Dermis blood vessel endothelial cell (primary cell): Measurements from ENCODE around the gene LDB2. TPM values are rescaled to one million over a fixed set of nuclear protein-coding genes. Genes with fewer than 3 reads are reported as not detected.
"Not testable (repeated sequence)": the region's sequence is repeated elsewhere in the genome, so short reads cannot be mapped to it uniquely, and the experiment has no call there.

Experiments used
- DNase-seq: peaks from one replicate; pipeline ENCODE4 v3.0.0; 2010
- total RNA-seq: library from RNA; depleted of rRNA; stranded (reverse); fragments of >200 nt; gene quantifications from 2 replicates; pipeline ENCODE4 v1.2.3, GENCODE V29; 2014

LDB2 gene
- total RNA-seq, 1 donor from 2014 or later = 258 TPM

DNA sequence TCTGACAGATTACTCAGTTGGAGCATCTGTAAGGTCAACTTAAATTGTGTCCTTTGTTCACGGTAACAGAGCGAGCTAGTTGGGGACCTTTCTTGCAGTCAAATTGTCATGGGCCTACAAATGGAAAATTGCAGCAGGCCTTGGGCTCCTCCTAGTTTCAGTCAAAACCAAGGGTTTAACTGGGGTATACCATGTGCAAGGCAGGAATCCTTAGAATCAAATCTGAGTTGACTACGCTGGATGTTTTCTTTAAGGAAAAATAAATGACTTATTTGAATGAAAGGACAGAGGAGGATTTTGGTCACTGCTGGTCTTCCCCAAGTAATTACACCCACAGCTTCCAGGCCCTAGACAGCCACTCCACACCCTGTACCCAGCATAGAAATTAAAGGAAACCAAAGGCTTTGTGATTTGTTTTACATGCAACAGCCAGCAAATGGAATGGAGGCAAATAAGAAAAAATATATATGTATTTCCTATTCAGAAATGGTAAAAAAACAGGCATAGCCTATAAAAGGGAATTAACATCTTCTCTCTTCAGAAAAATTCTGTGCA, 307.1 kb downstream of the LDB2 start:
- no peak for DNase-seq

DNA sequence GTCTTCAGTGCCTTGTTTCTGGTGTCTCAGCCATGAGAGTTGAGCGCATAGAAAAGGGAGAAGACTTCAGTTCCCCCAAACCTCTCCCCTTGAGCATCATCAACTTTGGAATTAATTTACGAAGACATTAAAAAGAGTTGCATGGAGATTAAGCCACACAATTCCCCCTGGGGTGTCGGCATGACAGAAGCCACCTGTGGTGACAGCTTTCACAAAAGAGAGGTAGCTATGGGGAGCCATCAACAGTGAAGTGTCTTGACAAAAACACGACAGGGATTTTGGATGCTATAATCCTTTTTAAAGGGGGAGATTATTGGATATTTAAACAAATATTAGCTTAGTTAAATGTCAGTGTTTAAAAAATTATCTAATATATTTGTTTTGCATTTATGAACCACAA, 307.6 kb downstream of the LDB2 start:
- DNase-seq = no peak

DNA sequence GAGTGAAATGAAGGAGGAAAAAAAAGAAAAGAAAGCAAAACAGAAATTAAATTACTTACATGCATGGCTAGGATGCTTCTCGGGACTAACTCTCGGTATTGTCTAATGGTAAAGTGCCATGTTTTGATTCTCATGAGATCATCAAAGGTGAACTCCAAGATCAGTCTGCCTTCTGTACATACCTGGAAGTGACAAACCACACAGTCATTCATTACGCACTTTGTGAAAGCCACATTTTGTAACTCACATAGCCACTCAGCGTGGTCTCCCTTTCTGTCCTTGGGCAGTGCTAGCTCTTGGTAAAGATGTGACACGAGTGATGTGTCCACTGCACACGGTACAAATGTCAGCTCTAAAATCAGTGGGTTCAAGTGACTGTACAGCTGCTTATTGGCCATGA, 309.8 kb downstream of the LDB2 start:
- no peak for DNase-seq

DNA sequence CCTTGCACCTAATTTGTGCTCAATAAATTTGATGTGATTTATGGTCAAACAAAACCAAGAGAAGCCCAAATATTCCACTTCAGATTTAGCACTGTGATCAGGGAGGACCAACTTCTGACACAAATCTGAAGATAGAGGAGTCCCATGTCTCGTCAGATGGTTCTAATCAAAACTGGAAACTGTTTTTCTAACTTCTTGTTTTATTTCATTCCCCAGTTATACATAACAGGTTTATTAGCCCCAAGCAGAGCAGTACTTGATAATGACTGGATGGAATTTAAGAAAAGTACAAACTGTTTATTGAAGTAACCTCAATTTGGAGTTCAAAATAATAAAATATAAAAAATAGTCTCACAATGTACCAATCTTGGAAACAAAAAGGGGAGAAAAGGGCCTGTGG, 310.3 kb downstream of the LDB2 start:
- DNase-seq = no peak

DNA sequence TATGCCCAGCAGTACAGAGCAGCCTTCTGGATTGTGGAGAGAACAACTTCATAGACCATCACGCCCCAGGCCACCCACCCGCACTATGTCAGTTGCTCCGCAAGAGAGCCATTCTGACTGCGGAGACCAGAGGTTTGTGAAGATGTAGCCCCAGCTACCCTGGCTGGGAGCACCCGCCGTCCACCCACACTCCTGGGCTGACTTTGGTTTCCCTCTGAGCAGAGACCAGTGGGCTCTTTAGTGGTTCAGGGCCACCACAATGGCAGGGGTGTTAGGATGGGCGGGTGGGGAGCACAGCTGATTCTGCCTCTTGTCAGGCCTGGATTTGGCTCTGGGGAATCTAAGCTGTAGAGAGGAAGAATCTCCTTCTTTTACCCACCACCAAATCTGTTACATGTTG, 313.4 kb downstream of the LDB2 start:
- no peak for DNase-seq

DNA sequence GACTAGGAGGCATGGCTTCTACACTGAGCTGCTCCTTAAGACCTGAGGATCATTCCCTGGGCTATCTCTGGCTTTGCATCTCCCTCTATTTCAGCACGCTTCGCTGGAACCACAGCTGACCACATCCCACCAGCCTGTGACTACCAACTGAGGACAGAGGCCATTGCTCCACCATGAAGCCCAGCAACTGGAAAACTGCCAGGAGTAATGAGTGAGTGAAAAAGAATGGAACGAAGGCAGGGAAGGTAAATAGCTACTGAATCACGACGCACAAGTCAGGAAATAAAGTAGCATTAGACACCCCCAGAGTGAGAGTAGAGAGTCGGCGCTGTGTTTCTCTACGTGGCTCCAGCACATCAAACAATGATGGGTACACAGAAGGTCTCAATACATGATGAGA, 314.7 kb downstream of the LDB2 start:
- no peak for DNase-seq

DNA sequence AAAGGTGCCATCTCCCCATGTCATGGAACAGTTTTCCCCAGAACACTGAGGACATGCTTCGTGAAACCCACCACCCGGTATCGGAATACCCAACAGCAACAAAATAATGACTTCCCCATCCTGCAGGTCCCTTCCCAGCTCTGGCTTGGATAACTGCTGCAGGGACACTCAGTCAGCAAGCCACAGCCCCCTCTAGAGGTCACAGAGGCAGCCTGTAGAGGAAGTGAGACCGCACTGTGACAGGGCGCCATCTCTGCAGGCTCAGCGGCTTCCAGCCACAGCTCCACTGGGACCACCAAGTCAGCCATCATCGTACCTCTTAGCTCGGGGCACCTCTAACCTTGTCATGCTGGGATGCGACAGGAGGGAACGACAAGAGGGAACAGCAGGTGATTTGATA, 315.9 kb downstream of the LDB2 start:
- no peak for DNase-seq

DNA sequence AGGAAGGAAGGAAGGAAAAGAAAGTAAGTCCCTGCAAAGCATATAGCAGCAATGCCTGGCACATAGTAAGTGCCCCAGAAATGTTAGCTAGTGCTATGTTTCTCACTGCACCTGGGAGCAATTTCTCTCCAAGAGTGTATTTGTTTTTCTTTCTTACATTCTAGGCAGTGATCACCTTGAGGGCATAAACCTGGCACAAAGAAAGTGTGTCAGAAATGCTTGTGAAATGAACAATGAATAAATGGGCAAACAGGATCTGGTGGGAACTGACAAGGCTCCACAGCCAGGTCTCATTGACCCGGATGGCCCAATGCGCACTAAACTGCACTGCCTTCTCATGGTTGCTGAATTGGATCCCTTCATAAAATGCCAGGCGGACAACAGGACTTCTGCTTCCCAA, 316.4 kb downstream of the LDB2 start:
- DNase-seq = no peak

DNA sequence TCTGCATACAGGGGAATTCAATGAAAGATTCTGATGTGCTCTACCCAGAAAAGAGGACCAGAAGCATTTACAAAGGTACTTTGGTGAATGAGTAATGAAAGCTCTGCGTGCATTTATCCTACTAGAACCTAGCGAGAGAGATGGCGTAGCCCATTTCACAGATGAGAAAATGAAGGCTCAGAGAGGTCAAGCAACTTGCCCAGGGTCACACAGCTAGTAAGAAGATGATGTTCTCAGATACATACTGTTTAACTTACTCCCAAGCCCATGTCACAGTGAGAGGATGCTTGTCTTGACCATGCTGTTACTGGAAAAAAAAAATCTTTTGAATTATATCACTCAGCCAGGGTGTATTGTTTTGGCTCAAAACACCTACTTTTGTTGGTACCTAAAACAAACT, 317.3 kb downstream of the LDB2 start:
- no peak for DNase-seq

DNA sequence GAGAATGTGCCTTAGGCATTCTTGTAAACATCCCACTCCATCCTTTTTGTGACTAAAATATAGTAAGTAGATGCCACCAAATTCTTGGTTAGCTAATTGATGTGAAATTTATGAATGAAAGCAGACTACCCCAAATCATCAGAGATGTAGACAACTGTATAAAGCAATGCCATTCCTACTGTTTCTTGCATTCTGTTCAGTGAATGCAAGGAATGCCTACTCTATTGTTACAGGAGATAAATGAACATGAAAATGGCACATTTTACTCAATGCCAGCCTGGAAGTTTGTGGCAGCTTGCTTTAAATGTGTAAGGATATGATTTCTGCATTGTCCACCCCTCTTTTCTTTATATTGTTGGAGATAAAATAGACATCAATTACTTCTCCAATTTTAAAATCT, 317.9 kb downstream of the LDB2 start:
- no peak for DNase-seq

DNA sequence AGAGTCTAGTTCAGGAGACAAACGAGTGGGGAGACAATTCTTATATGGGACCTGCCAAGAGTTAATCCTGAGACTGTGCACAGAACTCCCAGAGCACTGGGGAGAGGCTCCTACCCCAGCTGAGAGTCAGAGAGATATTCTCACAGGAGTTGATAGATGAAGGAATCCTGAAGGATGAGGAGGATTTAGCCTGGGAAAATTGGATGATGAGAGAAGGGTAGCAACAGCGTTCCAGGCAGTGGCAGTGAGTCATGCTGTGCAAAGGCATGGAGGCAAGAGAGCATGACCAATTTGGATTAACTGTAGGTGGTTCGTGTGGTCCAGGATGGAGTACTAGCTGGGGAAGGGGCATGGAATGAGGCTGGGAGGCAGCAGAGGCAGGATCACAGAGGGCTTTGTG, 318.6 kb downstream of the LDB2 start:
- no peak for DNase-seq

DNA sequence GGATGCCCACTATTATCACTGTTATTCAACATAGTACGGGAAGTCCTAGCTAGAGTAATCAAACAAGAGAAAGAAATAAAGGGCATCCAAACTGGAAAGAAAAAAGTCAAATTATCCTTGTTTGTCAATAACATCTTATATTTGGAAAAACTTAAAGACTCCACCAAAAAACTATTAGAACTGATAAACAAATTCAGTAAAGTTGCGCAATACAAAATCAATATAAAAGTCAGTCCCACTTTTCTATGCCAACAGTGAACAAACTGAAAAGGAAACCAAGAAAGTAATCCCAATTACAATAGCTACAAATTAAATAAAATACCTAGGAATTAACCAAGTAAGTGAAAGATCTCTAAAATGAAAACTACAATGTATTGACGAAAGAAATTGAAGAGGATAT, 321.3 kb downstream of the LDB2 start:
- no peak for DNase-seq

DNA sequence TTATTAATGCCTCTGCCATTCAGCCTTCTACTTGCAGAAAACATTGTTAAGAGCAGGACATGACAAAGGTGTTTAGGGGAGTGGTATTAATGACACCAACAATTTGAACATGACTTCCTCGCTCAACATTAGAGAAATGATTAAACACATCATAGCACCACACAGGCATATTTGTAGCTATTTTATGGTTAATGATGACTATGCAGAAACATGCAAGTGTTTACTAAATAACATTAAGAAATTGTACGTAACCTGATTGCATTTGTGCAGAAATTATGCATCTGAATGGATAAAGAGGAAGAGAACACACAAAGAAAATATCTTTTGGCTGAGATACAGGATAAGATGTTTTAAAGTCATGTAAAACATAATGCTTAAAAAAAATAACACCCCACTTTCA, 323.5 kb downstream of the LDB2 start:
- DNase-seq = no peak

DNA sequence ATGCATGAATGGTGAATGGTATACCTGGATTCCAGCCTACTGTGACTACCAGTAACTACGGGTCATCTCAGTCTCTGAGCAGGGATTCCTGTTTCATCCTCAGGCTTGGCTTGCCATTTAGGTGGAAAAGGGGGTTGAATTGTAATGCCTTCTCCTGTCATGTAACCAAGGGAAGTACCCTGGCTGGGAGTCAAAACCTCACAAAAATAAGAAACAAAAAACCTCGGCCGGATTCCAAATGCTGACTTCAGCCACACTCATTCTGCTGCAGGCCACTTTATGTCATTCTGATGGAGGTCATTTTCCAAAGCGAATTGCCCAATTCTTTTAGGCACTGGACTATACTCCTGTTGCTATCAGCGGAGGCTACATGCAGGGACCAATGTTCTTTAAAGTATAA, 324.7 kb downstream of the LDB2 start:
- peak; percentile 22 for DNase-seq

DNA sequence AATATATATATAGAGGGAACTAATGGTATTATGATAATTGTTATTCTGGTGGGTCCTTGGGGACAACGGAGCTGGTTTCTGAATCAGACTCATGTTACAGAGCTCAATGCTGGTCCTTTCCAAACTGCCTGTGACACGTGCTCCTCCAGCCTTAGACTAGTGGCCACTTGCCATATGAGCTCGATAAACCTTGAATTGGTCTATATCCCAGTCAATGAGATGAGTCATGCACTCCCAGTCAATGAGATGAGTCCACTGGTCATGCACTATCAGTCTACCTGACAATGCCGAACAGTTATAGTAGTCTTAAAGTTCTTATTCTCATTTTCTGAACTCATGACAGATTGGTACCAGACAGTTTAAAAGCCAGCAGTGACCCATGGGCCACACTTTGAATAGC, 325.2 kb downstream of the LDB2 start:
- no peak for DNase-seq

DNA sequence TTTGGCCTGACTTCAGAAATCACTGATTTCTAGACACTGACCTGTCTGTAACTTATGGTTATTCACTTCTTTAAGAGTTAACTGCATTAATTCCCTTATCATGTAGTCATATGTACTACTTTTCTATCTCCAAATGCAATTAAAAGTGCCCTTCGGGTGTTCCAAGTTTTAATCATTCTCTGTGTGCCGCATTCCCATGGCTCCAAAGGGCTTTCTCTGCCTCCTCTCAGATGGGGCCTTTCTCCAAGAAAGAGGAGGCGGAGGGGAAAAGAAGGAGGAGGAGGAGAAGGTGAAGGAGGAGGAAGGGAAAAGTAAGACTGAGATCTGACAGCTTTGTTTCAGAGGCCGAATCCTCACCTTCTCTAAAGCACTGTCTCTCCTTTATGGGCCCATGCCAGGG, 325.8 kb downstream of the LDB2 start:
- DNase-seq = no peak

DNA sequence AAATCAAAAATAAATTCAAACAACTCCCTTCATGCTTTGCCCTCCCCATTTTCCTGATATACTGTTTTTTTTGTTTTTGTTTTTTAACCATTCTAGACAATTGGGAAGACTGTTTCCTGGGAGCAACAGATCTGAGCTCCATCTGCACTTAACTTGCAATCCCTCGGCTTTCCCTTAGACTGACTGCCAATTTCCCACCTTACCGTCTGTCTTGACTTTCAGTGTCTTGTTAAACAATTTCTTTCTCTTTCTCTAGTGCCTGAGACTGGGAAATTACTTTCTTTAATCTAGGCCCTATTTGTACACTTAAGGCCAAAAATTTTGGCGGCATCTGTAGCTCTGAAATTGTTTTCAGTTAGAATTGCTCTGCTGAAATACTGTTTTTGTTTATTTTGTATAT, 326.3 kb downstream of the LDB2 start:
- no peak for DNase-seq

DNA sequence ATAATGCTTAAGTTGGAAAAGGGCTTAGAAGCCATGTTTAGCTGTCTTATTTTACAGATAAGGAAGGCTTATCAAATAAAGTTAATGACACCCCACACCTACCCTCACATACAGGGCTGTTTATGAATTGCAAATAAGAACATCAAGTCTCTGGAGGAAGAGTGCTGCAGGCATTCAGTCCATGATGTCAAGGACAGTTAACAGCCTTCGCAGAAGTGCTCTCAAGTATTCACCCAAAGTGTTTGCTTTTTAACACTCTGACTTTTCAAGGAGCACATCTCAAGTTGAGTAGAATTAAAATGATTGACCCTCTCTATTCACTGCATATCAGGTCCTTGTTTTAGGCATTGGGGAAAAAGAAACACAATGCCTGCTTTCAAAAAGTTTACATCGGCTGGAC, 328.7 kb downstream of the LDB2 start:
- no peak for DNase-seq

DNA sequence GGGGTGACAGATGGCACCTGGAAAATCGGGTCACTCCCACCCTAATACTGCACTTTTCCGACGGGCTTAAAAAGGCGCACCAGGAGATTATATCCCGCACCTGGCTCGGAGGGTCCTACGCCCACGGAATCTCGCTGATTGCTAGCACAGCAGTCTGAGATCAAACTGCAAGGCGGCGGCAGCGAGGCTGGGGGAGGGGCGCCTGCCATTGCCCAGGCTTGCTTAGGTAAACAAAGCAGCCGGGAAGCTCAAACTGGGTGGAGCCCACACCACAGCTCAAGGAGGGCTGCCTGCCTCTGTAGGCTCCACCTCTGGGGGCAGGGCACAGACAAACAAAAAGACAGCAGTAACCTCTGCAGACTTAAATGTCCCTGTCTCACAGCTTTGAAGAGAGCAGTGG, 341.1 kb downstream of the LDB2 start:
- not testable (repeated sequence) for DNase-seq

DNA sequence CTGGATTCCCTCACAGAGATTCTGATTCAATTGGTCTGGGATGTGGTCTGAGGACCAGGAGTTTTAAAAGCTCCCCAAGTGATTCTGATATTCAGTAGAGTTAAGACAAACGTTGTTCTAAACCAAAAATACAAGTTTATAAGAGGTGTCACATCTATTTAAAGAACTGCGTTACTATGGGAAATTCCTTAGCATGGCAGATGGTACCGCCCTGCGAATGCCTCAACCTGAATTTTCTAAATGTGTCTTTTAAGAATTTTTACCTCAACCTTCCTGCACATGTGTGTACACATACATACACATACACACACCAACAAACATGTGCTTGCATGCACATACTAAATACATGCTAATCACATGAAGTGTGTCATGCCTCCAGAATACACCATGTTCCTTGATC, 343.3 kb downstream of the LDB2 start:
- DNase-seq = no peak

DNA sequence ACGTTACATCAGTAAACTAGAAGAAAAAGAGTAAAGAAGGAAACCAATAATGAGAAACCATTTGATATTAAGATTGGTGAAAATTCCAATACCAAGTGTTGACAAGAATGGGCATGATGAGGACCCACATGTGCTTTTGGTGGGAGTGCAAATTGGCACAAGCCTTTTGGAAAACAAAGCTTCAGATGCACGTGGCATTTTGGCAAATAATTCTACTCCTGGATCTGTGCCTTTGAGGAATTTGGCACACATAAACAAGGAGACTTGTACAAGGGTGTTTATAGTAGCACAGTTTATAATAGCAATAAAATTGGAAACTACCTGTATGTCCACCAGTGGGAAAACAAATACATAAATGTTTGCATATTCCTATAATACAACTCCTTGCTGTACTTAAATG, 347.9 kb downstream of the LDB2 start:
- no peak for DNase-seq

DNA sequence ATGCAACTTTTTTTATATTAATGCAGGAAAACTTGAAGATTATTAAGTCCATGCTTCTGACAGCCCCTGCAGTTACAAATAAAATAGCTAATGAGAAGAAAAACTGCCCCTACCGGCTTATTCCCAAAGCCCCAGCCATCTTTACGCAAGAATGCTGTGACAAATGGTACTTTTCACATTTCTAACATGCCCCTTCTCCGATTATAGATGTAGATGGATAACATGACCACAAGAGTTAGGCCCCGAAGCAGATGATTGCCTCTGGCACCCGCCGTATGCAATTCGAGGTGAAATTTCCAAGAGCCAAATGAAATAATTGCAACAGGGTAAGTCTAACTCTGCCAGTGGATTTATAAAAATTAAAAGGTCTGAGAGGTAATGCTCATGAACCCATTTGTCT, 352.8 kb downstream of the LDB2 start:
- no peak for DNase-seq

DNA sequence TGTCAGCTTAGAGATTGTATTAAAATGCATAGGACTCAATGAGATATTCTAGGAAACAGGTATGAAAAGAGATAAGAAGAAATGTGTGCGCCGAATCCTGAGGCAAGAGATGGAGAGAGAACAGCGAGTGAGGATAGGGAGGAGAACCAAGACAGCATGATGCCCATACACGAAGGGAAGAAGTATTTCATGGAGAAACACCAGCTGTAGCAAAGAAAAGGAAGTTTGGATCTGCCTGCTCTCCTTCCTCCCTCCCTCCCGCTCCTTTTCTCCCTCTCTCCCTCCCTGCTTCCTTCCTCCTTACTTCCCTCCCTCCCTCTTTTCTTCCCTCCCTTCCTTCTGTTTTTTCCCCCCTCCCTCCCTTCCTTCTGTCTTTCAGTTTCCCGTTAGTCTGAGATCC, 353.6 kb downstream of the LDB2 start:
- no peak for DNase-seq

DNA sequence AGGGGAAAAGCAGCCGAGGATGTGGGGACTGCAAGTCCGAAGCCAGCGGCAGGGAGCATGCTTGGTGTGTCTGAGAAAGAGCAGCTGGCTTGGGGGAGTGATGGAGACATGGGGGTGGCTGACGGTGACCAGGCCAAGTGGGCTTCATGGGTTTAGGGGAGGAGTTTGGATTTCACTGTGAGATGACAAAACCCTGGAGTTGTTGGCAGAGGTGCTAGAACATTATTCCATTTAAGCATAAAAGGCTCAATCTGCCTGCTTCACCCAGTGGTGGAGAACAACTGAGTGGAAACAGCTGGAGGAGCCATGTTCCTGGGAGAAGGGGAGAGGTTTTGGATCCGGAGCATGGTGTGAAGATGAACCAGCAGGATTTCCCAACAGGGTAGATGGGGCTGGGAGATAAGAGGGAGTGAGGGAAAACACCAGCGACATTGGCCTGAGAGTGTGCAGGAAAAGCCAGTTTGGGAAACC, 354.2 kb downstream of the LDB2 start:
- DNase-seq = no peak

DNA sequence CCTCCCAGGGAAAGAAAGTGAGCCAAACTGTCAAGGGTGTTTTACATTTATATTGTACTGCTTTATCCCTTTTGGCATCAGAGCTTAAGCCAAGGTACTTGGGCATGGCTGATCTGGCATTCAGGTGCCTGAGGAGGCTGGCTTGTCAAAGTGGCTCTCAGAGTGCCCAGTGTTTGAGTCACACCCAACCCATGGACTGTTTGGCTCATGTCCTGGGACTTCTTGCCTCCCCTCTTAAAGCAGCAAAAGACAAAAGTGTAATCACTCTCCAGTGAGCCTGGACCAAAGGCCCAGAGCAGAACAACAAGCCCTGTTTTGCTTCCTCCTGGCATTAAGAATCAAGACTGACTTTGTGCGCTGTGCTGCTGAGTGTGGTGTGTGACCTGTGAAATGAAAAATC, 360.5 kb downstream of the LDB2 start:
- no peak for DNase-seq
